NCI-H1694 treated with DMSO at 0.1 percent for 48 hours (cell line): ENCODE results near the gene UBN2.
A peak's percentile ranks its signal among the peaks of the same experiment; 100 is the strongest.
"Not testable (repeated sequence)": the region's sequence is repeated elsewhere in the genome, so short reads cannot be mapped to it uniquely, and the experiment has no call there.

ENCODE experiments used
- DNase-seq: peaks from one replicate; lab custom pipeline; 2025; lab: John Stamatoyannopoulos, UW

UBN2 gene

DNA sequence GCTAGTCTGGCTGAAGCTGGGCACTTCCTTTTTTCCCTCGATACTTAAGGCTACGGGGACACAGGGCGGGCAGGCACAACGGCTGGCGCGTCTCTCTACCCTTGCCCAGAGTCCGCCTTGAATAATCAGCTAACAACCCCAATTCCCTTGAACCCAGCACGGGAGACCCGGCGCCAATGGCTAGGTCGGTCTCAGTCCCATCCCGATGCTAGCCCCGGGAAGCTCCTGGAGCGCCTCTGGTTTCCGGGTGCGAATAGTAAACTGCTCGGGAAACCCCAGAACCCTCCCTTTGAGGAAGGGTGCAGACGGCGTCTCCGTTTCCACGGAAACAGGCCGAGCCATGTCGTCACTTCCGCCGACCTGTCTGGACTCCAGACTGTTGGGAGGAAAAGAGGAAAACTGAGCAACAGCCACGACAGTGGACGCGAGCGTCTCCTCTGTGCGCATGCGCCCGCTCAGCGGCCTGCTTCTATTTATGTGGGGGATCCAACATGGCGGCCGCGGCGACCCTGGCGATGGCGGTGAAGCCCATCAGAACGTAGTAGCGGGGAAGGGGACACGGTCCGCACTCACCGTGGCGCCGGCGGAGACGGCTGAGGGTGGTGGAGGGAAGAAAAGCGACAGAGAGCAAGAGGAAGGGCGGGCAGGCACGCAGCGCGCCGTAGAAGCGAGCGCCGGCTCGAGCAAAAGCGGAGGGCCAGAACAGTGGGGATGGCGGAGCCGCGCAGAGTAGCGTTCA, at the start of gene UBN2:
Gene UBN2, plus strand, starts transcription at position 464 of the 739 bp plus-strand sequence. Its CDS starts 248 bp downstream, at position 712.
- DNase-seq, result peak; percentile 94

DNA sequence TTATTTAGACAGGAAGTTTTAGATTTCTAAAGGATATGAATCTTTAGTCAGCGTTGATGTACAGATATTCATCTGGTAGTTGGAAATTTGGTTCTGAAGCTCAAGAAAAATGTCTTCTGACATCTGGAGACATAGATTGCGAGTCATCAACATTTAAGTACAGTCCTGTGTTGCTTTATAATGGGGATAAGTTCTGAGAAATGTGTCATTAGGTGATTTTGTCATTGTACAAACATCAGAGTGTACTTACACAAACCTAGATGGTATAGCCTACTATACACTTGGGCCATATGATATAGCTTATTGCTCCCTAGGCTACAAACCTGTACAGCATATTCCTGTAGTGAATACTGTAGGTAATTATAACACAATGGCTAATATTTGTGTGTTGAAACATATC, 49.6 kb upstream of the UBN2 start:
- no peak for DNase-seq

DNA sequence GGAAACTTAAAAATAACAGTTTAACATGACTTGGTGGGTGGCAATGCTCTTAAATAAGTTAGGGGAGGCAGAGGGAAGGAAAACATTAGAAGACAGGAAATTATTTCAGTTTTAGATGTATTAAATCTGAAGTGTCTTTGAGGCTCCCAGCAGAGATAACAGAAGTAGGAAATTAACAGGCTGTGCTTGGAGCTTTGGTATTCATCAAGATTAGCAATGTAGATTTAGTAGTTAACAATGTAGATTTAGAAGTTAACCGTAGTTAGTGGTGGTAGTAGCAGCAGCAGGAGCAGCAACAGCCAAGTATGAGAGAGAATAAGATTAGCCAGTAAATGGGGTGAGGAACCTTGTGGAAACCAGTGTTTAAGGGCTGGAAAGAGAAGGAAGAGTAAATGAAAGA, 48.7 kb upstream of the UBN2 start:
- no peak for DNase-seq

DNA sequence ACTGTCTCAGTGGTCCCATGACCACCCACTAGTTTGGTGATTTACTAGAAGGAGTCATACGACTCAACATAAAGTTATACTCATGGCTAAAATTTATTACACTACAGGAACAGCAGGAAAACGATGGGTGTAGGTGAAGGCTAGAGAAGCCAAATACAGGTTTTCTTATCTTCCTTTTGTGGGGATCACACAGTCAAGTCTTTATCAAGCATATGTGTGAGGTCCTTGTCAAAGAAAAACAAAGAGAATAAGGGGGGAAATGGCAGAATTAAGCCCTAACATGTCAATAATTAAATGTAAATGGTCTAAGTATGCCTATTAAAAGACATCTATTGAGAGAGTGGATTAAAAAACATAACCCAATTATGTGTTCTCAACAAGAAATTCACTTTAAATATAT, 47.8 kb upstream of the UBN2 start:
- DNase-seq, result no peak

DNA sequence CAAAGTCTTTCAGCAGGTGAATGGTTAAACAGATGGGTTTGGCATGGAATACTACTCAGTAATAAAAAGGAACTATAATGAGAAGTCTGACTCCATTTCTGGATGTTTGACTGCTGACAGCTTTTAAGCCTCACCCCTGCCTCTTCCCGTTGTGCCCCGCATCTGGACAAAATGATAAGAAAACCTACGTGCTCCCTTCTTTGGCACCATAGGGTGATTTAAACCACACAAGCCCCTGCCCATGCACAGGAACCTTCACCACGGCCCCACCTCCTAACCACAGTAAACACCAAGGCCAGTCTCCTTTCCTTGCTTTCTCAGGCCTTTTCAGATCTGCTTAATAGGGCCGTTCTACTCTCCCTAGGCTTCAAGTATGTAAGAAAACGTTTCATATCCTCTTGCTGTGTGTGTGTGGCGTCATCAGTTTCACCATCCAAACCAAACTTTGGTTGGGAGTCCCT, 47.1 kb upstream of the UBN2 start:
- DNase-seq, result no peak

DNA sequence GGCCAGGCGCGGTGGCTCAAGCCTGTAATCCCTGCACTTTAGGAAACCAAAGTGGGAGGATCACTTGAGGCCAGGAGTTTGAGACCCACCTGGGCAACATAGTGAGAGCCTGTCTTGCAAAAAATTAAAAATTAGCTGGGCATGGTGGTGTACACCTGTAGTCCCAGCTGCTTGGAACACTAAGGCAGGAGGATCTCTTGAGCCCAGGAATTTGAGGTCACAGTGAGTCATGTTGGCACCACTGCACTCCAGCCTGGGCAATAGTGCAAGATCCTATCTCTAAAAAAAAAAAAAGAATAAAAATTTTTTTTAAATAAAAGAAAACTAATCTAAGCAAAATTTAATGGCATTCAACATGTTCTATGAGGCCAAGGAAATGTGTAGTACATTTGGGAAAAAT, 44.9 kb upstream of the UBN2 start:
- DNase-seq, result no peak

DNA sequence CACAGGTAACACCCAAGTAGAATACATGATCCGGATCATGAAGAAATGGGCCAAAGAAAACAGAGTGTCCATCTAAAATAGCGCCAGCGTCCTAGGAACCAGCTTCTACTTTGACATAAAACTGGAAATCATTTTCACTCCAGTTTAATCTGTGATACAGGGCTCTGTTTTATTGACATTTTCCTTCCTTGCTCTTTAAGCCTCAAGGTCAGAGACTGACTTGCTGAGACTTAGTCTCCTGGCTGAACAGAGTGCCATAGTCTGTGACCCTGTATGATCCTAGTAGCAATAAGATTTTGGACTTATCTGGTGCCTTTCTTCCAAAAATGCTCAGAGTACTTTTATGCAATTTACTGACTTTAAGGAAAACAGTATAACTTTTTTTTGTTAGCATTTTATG, 41.7 kb upstream of the UBN2 start:
- DNase-seq, result no peak

DNA sequence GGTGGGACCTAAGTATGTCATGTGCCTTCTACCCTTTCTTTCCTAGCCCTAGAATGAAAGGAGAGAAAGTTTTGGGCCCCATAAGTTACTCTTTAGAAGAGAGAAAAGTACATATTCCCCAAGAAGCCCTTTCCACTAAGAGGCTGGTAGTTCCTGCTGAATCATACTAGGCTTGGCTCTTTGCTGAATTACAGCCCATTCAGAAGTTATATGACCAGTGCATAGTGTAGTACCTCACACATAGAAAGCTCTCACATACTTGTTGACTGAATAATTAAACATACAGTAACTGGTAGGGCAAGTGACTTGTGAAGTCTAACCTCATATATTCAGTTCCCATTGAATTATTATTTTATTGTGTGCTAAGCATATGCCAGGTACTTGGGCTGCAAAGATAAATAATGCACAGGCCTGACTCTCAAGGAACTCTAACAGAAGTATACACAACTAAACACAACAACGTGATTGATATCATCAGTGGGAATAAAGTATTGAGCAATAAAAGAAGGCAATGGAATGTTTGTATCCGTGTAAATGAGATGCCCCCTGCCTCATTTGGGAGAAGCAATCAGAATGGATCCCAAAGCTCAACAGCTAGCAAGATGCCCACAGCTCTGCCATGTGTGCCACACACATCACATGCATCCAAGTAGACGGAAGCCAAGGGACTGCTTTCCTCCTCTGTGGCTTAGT, 38.9 kb upstream of the UBN2 start:
- no peak for DNase-seq

DNA sequence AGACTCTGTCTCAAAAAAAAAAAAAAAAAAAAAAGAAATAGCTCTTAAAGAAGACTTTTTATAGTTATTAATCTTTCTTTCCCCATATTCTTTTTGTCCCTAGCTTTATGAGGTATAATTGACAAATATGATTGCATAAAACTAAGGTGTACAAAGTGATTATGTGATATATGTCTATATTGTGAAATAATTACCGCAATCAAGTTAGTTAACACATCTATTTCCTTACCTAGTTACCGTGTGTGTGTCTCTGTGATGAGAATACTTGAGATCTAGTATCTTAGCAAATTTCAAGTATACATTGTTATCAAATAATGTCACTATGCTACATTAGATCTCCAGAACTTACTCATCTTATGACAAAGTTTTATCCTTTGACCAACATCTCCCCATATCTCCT, 30.7 kb upstream of the UBN2 start:
- no peak for DNase-seq

DNA sequence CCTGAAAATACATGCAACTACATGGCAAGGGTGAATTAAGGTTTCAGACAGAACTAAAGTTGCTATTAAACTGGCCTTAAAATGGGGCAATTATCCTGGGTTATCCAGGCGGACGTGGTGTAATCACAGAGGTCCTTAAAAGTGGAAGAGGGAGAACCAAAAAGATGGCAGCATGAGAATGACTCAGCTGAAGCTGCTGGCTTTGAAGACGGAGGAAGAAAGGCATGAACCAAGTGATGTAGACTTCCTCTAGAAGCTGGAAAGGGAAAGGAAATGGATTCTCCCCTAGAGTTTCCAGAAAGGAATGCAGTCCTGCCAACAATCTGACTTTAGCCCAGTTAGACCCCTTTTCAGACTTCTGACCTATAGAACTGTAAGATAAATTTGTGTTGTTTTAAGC, 27.0 kb upstream of the UBN2 start:
- DNase-seq, result no peak

DNA sequence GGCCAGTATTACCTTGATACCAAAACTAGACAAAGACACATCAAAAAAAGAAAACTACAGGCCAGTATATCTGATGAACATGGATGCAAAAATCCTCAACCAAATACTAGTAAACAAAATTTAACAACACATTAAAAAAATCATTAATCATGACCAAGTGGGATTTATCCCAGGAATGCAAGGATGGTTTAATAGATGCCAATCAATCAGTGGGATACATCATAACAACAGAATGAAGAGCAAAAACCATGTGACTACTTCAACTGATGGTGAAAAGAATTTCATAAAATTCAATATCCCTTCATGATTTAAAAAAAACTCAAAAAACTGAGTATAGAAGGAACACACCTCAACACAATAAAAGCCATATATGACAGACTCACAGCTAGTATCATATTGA, 25.2 kb upstream of the UBN2 start:
- no peak for DNase-seq

DNA sequence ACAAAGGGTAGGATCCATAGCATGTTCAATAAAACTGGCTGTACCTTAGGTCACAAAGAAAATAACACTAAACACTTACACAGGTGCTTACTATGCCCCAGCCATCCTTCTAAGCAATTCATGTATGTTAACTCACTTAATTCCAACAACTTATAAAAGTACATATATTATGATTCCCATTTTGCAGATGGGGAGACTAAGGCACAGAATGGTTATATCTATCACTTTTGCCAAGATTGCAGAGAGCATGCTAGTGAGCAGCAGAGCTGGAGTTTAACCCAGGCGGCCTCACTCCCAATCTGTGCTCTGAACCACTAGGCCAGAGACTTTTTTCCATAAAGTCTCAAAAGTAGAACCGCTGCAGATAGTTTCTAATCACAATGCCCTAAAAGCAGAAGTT, 18.9 kb upstream of the UBN2 start:
- no peak for DNase-seq

DNA sequence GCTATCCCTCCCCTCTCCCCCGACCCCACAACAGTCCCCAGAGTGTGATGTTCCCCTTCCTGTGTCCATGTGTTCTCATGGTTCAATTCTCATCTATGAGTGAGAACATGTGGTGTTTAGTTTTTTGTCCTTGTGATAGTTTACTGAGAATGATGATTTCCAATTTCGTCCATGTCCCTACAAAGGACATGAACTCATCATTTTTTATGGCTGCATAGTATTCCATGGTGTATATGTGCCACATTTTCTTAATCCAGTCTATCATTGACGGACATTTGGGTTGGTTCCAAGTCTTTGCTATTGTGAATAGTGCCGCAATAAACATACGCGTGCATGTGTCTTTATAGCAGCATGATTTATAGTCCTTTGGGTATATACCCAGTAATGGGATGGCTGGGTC, 17.5 kb upstream of the UBN2 start:
- not testable (repeated sequence) for DNase-seq

DNA sequence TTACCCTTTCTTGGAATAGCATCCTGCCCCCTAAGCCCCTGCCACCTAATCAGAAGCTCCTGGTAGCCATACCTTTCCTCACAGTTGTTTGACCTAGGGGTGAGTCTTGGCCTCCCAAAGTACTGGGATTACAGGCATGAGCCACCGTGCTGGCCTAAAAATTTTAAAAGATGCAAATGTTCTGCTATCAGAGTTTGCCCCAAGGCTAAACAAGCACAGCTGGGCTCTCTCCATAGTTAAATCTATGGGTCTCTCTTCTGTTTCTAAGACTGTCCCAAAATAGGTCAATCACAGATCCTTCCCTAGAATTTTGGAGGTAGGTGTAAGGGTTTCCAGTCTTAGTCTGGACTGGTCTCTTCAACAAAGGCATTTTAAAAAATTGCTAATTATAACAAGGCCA, 12.9 kb upstream of the UBN2 start:
- DNase-seq, result no peak

DNA sequence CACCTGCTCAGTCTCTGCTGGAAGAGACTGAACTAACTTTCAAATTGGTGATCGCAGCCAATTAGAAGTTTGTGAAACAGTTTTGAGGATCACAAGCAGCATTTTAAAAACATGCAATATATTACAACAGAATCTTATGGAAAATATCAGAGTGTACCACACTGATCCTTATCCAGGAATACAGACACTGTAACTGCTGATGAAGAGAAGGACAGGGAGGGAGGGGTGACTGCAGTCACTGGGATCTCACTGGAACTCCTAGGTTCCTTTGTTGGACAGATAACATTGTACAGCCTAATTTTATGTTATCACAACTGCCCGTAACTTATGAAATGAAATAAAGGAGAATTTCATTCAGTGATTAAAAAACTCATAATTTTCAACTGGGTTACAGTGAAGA, 6.8 kb upstream of the UBN2 start:
- no peak for DNase-seq

DNA sequence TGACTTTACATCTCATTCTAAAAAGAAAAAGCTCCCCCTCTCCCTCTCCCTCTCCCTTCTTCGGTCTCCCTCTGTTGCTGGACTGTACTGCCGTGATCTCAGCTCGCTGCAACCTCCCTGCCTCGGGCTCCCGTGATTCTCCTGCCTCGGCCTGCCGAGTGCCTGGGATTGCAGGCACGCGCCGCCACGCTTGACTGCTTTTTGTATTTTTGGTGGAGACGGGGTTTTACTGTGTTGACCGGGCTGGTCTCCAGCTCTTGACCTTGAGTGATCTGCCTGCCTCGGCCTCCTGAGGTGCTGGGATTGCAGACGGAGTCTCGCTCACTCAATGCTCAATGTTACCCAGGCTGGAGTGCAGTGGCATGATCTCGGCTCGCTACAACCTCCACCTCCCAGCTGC, 6.2 kb upstream of the UBN2 start:
- not testable (repeated sequence) for DNase-seq

DNA sequence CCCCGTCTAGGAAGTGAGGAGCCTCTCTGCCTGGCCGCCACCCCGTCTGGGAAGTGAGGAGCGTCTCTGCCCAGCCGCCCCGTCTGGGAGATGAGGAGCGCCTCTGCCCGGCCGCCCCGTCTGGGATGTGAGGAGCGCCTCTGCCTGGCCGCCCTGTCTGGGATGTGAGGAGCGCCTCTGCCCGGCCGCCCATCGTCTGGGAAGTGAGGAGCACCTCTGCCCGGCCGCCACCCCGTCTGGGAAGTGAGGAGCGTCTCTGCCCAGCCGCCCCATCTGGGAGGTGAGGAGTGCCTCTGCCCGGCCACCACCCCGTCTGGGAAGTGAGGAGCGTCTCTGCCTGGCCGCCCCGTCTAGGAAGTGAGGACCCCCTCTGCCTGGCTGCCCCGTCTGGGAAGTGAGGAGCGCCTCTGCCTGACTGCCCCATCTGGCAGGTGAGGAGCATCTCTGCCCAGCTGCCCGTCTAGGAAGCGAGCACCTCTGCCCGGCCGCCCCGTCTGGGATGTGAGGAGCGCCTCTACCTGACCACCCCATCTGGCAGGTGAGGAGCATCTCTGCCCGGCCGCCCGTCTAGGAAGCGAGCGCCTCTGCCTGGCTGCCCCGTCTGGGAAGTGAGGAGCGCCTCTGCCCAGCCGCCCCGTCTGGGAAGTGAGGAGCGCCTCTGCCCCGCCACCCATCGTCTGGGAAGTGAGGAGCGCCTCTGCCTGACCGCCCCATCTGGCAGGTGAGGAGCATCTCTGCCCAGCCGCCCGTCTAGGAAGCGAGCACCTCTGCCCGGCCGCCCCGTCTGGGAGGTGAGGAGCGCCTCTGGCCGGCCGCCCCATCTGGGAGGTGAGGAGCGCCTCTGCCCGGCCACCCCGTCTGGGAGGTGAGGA, 5.5 kb upstream of the UBN2 start:
- DNase-seq, result not testable (repeated sequence)

DNA sequence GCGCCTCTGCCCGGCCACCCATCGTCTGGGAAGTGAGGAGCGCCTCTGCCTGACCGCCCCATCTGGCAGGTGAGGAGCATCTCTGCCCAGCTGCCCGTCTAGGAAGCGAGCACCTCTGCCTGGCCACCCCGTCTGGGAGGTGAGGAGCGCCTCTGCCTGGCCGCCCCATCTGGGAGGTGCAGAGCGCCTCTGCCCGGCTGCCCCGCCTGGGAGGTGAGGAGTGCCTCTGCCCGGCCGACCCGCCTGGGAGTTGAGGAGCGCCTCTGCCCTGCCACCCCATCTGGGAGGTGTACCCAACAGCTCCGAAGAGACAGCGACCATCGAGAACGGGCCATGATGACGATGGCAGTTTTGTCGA, 4.9 kb upstream of the UBN2 start:
- not testable (repeated sequence) for DNase-seq

DNA sequence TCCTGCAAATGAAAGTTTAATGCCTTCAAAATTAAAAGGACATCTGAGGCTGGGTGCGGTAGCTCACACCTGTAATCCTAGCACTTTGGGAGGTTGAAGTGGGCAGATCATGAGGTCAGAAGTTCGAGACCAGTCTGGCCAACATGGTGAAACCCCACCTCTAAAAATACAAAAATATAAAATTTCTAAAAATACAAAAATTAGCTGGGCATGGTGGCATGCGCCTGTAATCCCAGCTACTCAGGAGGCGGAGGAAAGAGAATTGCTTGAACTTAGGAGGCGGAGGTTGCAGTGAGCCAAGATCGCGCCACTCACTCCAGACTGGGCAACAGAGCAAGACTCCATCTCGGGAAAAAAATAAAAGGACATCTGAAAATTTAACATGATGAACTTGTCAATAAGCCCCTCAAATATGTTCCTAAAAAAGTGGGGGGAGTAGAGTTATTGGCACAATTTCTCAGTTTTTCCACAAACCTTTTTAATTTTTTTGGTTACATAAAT, 4.0 kb upstream of the UBN2 start:
- DNase-seq, result not testable (repeated sequence)

DNA sequence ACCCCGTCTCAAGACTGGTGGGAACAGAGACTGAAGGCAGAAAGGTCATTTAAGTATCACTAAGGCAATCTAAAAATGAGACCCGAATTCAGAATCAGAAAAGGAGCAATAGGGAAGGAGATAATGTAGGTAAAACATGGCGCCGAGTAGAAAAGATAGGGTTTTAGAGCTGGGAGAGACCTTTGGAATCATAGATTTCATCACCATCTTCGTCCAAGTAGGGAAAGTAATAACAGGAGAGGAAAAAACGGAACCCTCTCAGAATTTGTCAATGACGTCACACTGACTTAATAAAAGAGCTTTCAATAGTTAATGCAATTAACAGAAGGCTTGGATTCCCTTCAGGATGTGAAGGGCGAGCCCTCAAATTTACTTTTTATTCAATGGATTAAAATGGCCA, 1.0 kb upstream of the UBN2 start:
- DNase-seq, result no peak

DNA sequence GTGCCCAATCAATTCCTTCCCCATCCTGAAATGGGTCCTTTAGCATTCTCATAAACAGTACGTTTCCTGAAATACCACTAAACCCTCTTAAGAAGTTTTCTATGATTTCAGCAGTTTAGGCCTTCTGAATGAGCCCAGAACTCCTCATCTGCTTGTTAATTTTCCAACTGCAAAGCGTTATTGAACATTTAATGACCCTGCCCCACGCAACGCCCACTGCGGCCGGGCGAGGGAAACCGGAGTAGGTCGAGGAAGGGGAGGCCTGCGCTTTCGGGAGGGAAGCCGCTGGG, 608 bp upstream of the UBN2 start:
- no peak for DNase-seq

DNA sequence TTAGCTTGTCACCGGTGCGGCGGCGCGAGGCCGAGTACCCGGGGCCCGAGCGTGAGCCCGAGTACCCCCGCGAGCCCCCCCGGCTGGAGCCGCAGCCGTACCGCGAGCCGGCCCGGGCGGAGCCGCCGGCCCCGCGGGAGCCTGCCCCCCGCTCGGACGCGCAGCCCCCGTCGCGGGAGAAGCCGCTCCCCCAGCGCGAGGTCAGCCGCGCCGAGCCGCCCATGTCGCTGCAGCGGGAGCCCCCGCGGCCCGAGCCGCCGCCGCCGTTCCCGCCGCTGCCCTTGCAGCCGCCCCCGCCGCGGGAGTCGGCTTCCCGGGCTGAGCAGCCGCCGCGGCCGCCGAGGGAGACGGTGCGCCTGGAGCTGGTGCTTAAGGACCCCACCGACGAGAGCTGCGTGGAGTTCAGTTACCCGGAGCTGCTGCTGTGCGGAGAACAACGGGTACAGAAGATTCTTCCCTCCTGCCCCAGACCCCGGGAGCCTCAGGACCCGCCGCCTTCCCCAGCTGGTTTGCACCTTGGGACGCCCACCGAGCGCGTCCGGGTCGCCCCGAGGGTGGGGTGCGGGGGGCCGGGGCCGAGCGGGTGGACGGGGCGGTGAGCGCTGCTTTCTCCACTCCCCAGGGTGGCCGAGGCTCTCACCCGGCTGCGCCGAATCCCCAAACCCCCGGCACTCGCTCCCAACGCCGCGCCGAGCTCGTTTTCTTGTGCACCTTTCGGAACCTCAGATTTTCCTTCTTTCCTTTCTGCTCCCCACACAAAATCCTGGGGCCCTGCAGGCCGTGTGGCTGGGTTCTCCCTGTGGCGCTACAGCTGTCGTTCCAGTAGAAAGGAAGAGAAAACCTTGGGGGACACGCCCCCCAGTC, 708 bp downstream of the UBN2 start:
- peak; percentile 5 for DNase-seq
